ENCODE data around the gene ELMO2. TPM values are rescaled to one million over a fixed set of nuclear protein-coding genes. Genes with fewer than 3 reads are reported as not detected.

The ELMO2 gene
- total RNA-seq, 4 donors from 2014 or later = 41.6 to 69.1 (median 53.8) TPM

- H3K4me1 ChIP-seq = no peaks in the 10 kb centered on the region
- TF ChIP-seq CTCF (IDR thresholded peaks at IDR 0.05) (no peak), POLR2A (IDR thresholded peaks at IDR 0.05) (no peak), EP300 (IDR thresholded peaks at IDR 0.05) (no peak), POLR2AphosphoS5 (IDR thresholded peaks at IDR 0.05) (no peak)
- H3K9me3 ChIP-seq = no peaks in the 10 kb centered on the region
- H3K36me3 ChIP-seq = no peaks in the 10 kb centered on the region
- no peak overlapping the region for H3K4me3 ChIP-seq
- WGBS, 2 donors (ENCODE audit: low coverage in 1 of 2) = 48 to 80% methylated on average over 1 to 4 of the region's 4 CpGs
- no peak overlapping the region for H3K27ac ChIP-seq
- ATAC-seq = no peak
- peaks cover 46% of the 10 kb centered on the region for H3K27me3 ChIP-seq
These were observed 31.8 kb upstream of the ELMO2 start for GRCh38 chr20:46438156-46438750.

DNA sequence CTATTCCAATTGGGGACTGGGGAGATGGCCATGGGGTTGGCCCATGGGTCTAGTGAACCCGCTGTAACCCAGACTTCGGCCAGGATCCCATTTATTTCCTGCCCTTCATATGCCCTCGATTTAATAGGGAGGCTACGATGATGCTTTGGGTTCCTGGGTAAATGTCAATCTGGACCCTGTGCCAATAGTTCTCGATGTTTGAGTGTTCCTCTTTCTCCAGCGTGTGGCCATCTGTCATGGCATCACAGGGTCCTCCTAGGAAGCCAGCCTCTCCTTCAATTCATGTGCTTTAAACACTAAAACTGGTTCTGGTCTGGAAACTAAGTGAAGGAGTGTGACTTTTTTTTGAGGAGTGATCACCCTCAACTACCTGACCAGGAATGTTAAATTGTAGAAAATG lies 28.7 kb upstream of the ELMO2 start:
- no peak for TF ChIP-seq POLR2AphosphoS5 (IDR thresholded peaks at IDR 0.05)
- TF ChIP-seq CTCF (IDR thresholded peaks at IDR 0.05) = no peak
- TF ChIP-seq POLR2A (IDR thresholded peaks at IDR 0.05) = no peak
- no peak for TF ChIP-seq EP300 (IDR thresholded peaks at IDR 0.05)
- Histone ChIP-seq H3K9me3 (no peaks in the 10 kb centered on the region), H3K36me3 (no peaks in the 10 kb centered on the region), H3K4me3 (no peak overlapping the region), H3K27me3 (peaks cover 59% of the 10 kb centered on the region), H3K27ac (no peak overlapping the region), H3K4me1 (no peaks in the 10 kb centered on the region)
- ATAC-seq = no peak
- WGBS, 2 donors (ENCODE audit: low coverage in 1 of 2) = 96 to 100% methylated on average over 2 to 5 of the region's 6 CpGs

DNA sequence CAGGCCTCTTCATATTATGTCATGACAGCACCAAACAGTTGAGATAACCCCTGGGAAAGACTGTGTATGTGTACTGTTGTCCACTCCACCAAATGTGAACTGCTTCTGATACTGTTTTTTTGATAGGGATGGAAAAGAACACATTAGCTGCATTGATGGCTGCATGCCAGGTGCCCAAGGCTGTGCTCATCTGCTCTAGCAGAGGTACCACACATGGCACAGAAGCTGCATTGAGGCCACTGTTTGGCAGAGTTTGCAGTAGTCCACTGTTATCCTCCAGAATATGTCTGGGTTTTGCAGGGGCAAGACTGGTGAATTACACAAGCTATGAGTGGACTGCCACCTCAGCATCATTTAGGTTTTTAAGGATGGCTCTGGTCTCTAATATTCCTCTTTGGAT lies 28.2 kb upstream of the ELMO2 start:
- TF ChIP-seq EP300 (IDR thresholded peaks at IDR 0.05) = no peak
- no peak for TF ChIP-seq POLR2AphosphoS5 (IDR thresholded peaks at IDR 0.05)
- no peaks in the 10 kb centered on the region for H3K4me1 ChIP-seq
- no peak overlapping the region for H3K27ac ChIP-seq
- H3K36me3 ChIP-seq = no peaks in the 10 kb centered on the region
- H3K4me3 ChIP-seq = no peak overlapping the region
- peaks cover 59% of the 10 kb centered on the region for H3K27me3 ChIP-seq
- ATAC-seq = no peak
- H3K9me3 ChIP-seq = no peaks in the 10 kb centered on the region

DNA sequence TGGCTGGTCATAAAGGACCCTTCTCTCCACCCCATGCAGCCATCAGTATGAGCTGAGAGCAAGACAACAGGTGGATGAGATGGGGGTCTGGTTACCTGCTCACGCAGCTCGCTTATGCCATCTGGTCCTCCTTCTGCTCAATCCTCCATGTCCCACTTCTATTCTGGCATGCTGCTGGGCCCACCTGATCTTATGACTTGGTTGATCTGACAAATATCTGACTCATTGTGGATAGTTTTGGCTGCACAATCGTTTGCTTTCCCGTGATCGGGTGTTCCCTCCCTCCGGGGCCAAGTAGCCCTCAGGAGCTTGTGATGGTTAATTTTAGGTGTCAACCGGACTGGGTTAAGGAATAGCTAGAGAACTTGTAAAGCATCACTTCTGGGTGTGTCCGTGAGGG lies 26.6 kb upstream of the ELMO2 start:
- no peak for ATAC-seq
- no peaks in the 10 kb centered on the region for H3K36me3 ChIP-seq
- H3K4me1 ChIP-seq = no peaks in the 10 kb centered on the region
- peaks cover 63% of the 10 kb centered on the region for H3K27me3 ChIP-seq
- H3K4me3 ChIP-seq = no peak overlapping the region
- 75 to 81% methylated on average over 3 to 7 of the region's 8 CpGs for WGBS, 2 donors (ENCODE audit: low coverage in 1 of 2)
- no peak for TF ChIP-seq POLR2A (IDR thresholded peaks at IDR 0.05)
- no peaks in the 10 kb centered on the region for H3K9me3 ChIP-seq
- H3K27ac ChIP-seq = no peak overlapping the region

DNA sequence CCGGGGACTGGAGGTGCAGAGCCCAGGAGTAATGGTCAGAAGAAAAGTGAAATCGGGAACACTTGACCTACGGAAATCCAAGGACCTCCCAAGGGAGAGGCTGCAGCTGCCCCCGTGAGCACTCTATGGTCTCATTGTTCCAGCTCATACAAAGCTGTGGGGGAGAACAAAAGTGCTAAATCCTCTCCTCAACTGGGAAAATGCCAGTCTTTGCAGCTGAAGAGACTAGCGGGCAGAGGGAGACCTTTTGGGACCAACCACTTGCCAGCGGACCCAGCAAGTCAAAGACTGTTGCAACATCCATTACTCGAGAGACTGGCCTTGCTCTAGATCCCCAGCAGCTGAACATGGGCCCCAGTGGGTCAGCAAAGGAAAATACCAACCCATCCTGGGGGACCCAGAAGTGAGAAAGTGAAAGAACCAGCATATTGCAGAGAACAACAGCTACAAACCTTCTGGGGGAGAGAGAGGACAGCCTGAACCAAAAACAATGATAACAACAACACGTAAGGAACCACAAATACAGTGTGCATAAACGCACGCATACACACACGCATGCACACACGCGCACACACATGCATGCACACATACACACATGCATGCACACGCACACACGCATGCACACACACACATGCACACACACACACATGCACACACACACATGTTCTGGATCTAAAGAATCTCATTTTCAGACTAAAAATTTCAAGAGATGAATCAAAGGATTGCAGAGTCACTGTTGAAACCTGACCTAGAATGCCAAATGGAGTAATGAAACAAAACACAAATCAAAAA lies 24.7 kb upstream of the ELMO2 start:
- Histone ChIP-seq H3K27me3 (peaks cover 67% of the 10 kb centered on the region), H3K27ac (no peak overlapping the region), H3K4me1 (no peaks in the 10 kb centered on the region), H3K36me3 (no peaks in the 10 kb centered on the region), H3K9me3 (no peaks in the 10 kb centered on the region), H3K4me3 (no peak overlapping the region)
- 75 to 76% methylated on average over 8 to 14 of the region's 15 CpGs for WGBS, 2 donors (ENCODE audit: low coverage in 1 of 2)
- no peak for ATAC-seq
- no peak for TF ChIP-seq POLR2AphosphoS5 (IDR thresholded peaks at IDR 0.05)

DNA sequence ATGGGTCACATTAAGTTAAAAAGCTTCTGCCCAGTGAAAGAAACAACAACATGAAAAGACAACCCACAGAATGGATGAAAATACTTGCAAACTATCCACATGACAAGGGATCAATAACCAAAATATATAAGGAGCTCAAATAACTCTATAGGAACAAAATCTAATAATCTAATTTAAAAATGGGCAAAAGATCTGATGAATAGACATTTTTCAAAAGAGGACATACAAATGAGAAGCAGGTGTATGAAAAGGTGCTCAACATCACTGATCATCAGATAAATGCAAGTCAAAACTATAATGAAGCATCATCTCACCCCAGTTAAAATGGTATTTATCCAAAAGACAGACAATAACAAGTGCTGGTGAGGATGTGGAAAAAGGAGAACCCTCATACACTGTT lies 21.0 kb upstream of the ELMO2 start:
- Histone ChIP-seq H3K4me3 (no peak overlapping the region), H3K27ac (no peak overlapping the region), H3K9me3 (no peaks in the 10 kb centered on the region), H3K4me1 (no peaks in the 10 kb centered on the region), H3K27me3 (peaks cover 77% of the 10 kb centered on the region), H3K36me3 (no peaks in the 10 kb centered on the region)
- TF ChIP-seq POLR2AphosphoS5 (IDR thresholded peaks at IDR 0.05) (no peak), EP300 (IDR thresholded peaks at IDR 0.05) (no peak), CTCF (IDR thresholded peaks at IDR 0.05) (no peak), POLR2A (IDR thresholded peaks at IDR 0.05) (no peak)
- ATAC-seq = no peak

Data from gastroesophageal sphincter (tissue), 4 donors.